ENCODE measurements around the gene HOXB3.

Gene HOXB3

GRCh38 chr17:48633266-48633677 is 43.2 kb upstream of the HOXB3 start:
- no peak for TF ChIP-seq CTCF (IDR thresholded peaks at IDR 0.05; ENCODE audit: control extremely low read depth, extremely low read depth, low read depth, missing control alignments)
- DNase-seq (ENCODE audit: extremely low spot score), result no peak
- ChIA-PET CTCF (interaction anchor here (1.5 to 2.0 kb wide), 3 partner anchors 11 to 46 kb away, joined by 6 to 9 read pairs (median 8); no protein-coding TSS in a partner anchor), POLR2A (no interaction called here)

- DNase-seq (ENCODE audit: extremely low spot score), result no peak
- no peak for TF ChIP-seq CTCF (IDR thresholded peaks at IDR 0.05; ENCODE audit: control extremely low read depth, extremely low read depth, low read depth, missing control alignments)
- ChIA-PET POLR2A (no interaction called here), CTCF (interaction anchor here (1.0 to 2.0 kb wide), 10 partner anchors 10 to 373 kb away, joined by 3 to 9 read pairs (median 4); partner anchors contain the start of gene HOXB5)
Observed at GRCh38 chr17:48632579-48633265, 42.7 kb upstream of the HOXB3 start.

GRCh38 chr17:48631693-48632578 is 41.9 kb upstream of the HOXB3 start:
- POLR2A ChIA-PET, result no interaction called here
- CTCF ChIA-PET, result interaction anchor here (1.0 to 2.0 kb wide), 10 partner anchors 10 to 373 kb away, joined by 3 to 9 read pairs (median 4); partner anchors contain the start of gene HOXB5
- DNase-seq (ENCODE audit: extremely low spot score), result no peak
- TF ChIP-seq CTCF (IDR thresholded peaks at IDR 0.05; ENCODE audit: control extremely low read depth, extremely low read depth, low read depth, missing control alignments), result no peak

GRCh38 chr17:48630925-48631692 is 41.1 kb upstream of the HOXB3 start:
- POLR2A ChIA-PET, result no interaction called here
- no peak for TF ChIP-seq CTCF (IDR thresholded peaks at IDR 0.05; ENCODE audit: control extremely low read depth, extremely low read depth, low read depth, missing control alignments)
- CTCF ChIA-PET, result interaction anchor here (1.6 kb wide), 2 partner anchors 32 to 248 kb away, joined by 3 to 6 read pairs; no protein-coding TSS in a partner anchor
- DNase-seq (ENCODE audit: extremely low spot score), result no peak

- TF ChIP-seq CTCF (IDR thresholded peaks at IDR 0.05; ENCODE audit: control extremely low read depth, extremely low read depth, low read depth, missing control alignments), result no peak
- no peak for DNase-seq (ENCODE audit: extremely low spot score)
- ChIA-PET CTCF (interaction anchor here (1.6 to 2.4 kb wide), 4 partner anchors 10 to 174 kb away, joined by 4 to 16 read pairs (median 5); no protein-coding TSS in a partner anchor), POLR2A (no interaction called here)
Observed at GRCh38 chr17:48630009-48630924, 40.2 kb upstream of the HOXB3 start.
